Activated CD4-positive, alpha-beta T cell treated with anti-CD3 and anti-CD28 coated beads, Interleukin-2, amount 50 U/mL, for 1 hour (primary cell): ENCODE results near the gene OR5K3.

Experiments used
- DNase-seq: peaks from one replicate; pipeline ENCODE4 v3.0.0-alpha.2; 2020

Gene OR5K3

DNA sequence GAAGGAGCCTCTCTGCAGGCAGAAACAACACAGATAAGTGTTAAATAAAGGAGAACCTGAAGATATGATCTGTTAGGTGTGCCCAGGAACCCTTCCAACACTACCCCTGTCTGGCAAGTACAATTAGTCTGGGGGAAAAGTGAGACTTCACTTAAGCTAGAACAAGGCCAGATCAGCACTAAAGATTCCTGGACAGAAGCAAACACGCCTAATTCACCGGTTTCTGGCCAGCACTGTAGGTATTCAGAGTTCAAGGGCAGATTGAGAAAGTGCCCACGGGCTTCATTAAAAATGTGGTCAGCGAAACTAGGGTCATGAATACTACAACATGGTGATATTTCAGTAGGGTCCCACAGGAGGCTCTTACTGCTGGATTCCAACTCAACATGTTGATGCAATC lies 43.9 kb downstream of the OR5K3 start:
- DNase-seq: no peak

DNA sequence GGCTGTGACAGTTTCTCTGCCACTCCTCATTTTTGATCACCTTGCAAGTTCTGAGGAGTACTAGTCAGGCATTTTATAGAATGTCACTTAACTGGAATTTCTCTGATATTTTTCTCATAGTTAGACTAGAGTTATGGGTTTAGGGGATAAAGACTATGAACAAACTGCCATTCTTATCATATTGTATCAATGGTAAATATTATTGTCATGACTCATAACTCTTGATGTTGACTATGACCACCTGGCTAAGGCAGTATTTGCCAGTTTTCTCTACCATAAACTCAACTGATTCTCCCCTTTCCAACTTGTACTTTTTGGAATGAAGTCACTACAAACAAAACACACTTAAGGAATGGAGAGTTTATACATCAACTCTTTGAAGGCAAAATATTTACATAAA lies 49.8 kb downstream of the OR5K3 start:
- DNase-seq: no peak
